ENCODE data around the gene GPRIN3. TPM values are rescaled to one million over a fixed set of nuclear protein-coding genes. Genes with fewer than 3 reads are reported as not detected.

The GPRIN3 gene
- total RNA-seq, 1 experiment from 2014 or later, result 0.39 TPM

GRCh38 chr4:89347363-89348025, 39.9 kb upstream of the GPRIN3 start:
- no peaks in the 10 kb centered on the region for H3K9me2 ChIP-seq (ENCODE audit: insufficient read depth)
- H3K27me3 ChIP-seq (ENCODE audit: insufficient read depth, low read length), result no peaks in the 10 kb centered on the region
- H3K4me3 ChIP-seq (replicated peaks in 1 of 2; ENCODE audit: low read depth in 1 of 2, low read length in 2 of 2), result no peak overlapping the region
- intact Hi-C loops (cut with micrococcal nuclease), result no loop called here
- ChIA-PET RAD21 (ENCODE audit: low non-redundant PET in 1 of 2, low total read pairs in 2 of 2, uncharacterized antibody in 2 of 2, unreplicated experiment in 2 of 2) (no interaction called here), POLR2A (no interaction called here), CTCF (no interaction called here)
- H3K4me2 ChIP-seq (ENCODE audit: low read length), result no peak overlapping the region
- no peak overlapping the region for H3K27ac ChIP-seq (ENCODE audit: low read depth, low read length)
- H3K9ac ChIP-seq (ENCODE audit: low read length), result no peak overlapping the region
- ATAC-seq (no peak), DNase-seq (ENCODE audit: low read depth, low spot score) (no peak)
- no peaks in the 10 kb centered on the region for H4K20me1 ChIP-seq (ENCODE audit: insufficient read depth)
- no peaks in the 10 kb centered on the region for H3K4me1 ChIP-seq (ENCODE audit: control insufficient read depth in 1 of 2, insufficient read depth in 2 of 2, low read length in 2 of 2)
- H3K9me3 ChIP-seq (ENCODE audit: control insufficient read depth in 1 of 2, insufficient read depth in 1 of 2, low read depth in 1 of 2, low read length in 2 of 2), result no peaks in the 10 kb centered on the region
- TF ChIP-seq SIN3A (IDR thresholded peaks at IDR 0.05; ENCODE audit: low read depth), result no peak
- no peak for TF ChIP-seq ZFX (IDR thresholded peaks at IDR 0.05)
- no peak for TF ChIP-seq YY1 (IDR thresholded peaks at IDR 0.05; ENCODE audit: extremely low read depth, insufficient replicate concordance, low read depth, low read length)
- TF ChIP-seq EZH2 (IDR thresholded peaks at IDR 0.05), result no peak
- TF ChIP-seq ELF1 (IDR thresholded peaks at IDR 0.05; ENCODE audit: borderline replicate concordance, low read depth), result no peak
- H2AFZ ChIP-seq (ENCODE audit: low read depth, low read length, poor library complexity, severe bottlenecking), result no peak overlapping the region
- BruUV-seq (replicated peaks), result no TSS peak
- no peaks in the 10 kb centered on the region for H3K79me2 ChIP-seq (ENCODE audit: insufficient read depth, low read length)
- no peaks in the 10 kb centered on the region for H3K36me3 ChIP-seq (ENCODE audit: control insufficient read depth in 1 of 2, insufficient read depth in 2 of 2, low read length in 2 of 2)

GRCh38 chr4:89344571-89344970, 37.0 kb upstream of the GPRIN3 start:
- Histone ChIP-seq H3K4me2 (ENCODE audit: low read length) (no peak overlapping the region), H3K36me3 (ENCODE audit: control insufficient read depth in 1 of 2, insufficient read depth in 2 of 2, low read length in 2 of 2) (no peaks in the 10 kb centered on the region), H3K9me2 (ENCODE audit: insufficient read depth) (no peaks in the 10 kb centered on the region), H3K4me3 (replicated peaks in 1 of 2; ENCODE audit: low read depth in 1 of 2, low read length in 2 of 2) (no peak overlapping the region), H3K79me2 (ENCODE audit: insufficient read depth, low read length) (no peaks in the 10 kb centered on the region), H3K27me3 (ENCODE audit: insufficient read depth, low read length) (no peaks in the 10 kb centered on the region), H3K9me3 (ENCODE audit: control insufficient read depth in 1 of 2, insufficient read depth in 1 of 2, low read depth in 1 of 2, low read length in 2 of 2) (no peaks in the 10 kb centered on the region), H2AFZ (ENCODE audit: low read depth, low read length, poor library complexity, severe bottlenecking) (no peak overlapping the region), H4K20me1 (ENCODE audit: insufficient read depth) (no peaks in the 10 kb centered on the region), H3K4me1 (ENCODE audit: control insufficient read depth in 1 of 2, insufficient read depth in 2 of 2, low read length in 2 of 2) (no peaks in the 10 kb centered on the region), H3K27ac (ENCODE audit: low read depth, low read length) (no peak overlapping the region), H3K9ac (ENCODE audit: low read length) (no peak overlapping the region)
- ChIA-PET POLR2A (no interaction called here), CTCF (no interaction called here), RAD21 (ENCODE audit: low non-redundant PET in 1 of 2, low total read pairs in 2 of 2, uncharacterized antibody in 2 of 2, unreplicated experiment in 2 of 2) (no interaction called here)
- ATAC-seq (no peak), DNase-seq (ENCODE audit: low read depth, low spot score) (no peak)
- no peak for TF ChIP-seq YY1 (IDR thresholded peaks at IDR 0.05; ENCODE audit: extremely low read depth, insufficient replicate concordance, low read depth, low read length)
- TF ChIP-seq POLR2AphosphoS5 (IDR thresholded peaks at IDR 0.05; ENCODE audit: low read depth, low read length), result no peak
- no peak for TF ChIP-seq ZNF274 (IDR thresholded peaks at IDR 0.05; ENCODE audit: low read depth, low read length)
- TF ChIP-seq CBX3 (IDR thresholded peaks at IDR 0.05; ENCODE audit: low read depth), result no peak
- no peak for TF ChIP-seq SRF (IDR thresholded peaks at IDR 0.05; ENCODE audit: low read depth)
- TF ChIP-seq EZH2phosphoT487 (IDR thresholded peaks at IDR 0.05; ENCODE audit: borderline replicate concordance), result no peak
- TF ChIP-seq CTCF (IDR thresholded peaks at IDR 0.05 in 2 of 3, conservative IDR thresholded peaks at IDR 0.05 in 1 of 3; ENCODE audit: borderline replicate concordance in 1 of 3, insufficient read depth in 1 of 3, low read depth in 2 of 3, low read length in 2 of 3), result no peak
- TF ChIP-seq ELF1 (IDR thresholded peaks at IDR 0.05; ENCODE audit: borderline replicate concordance, low read depth), result no peak
- no peak for TF ChIP-seq SIN3A (IDR thresholded peaks at IDR 0.05; ENCODE audit: low read depth)
- TF ChIP-seq FOSL1 (IDR thresholded peaks at IDR 0.05; ENCODE audit: low read depth), result no peak
- no peak for TF ChIP-seq POLR2A (IDR thresholded peaks at IDR 0.05; ENCODE audit: borderline replicate concordance, extremely low read depth, insufficient read depth, insufficient read length)
- TF ChIP-seq TCF7L2 (IDR thresholded peaks at IDR 0.05; ENCODE audit: borderline replicate concordance, extremely low read depth, insufficient read depth, insufficient read length), result no peak
- TF ChIP-seq ZFX (IDR thresholded peaks at IDR 0.05), result no peak
- TF ChIP-seq RAD21 (IDR thresholded peaks at IDR 0.05; ENCODE audit: low read depth), result no peak
- TF ChIP-seq SP1 (IDR thresholded peaks at IDR 0.05; ENCODE audit: low read depth), result no peak
- intact Hi-C loops (cut with micrococcal nuclease), result no loop called here
- BruUV-seq (replicated peaks), result no TSS peak

All from HCT116 (cell line).